Left renal pelvis (tissue), 4 donors: ENCODE data around the gene ROR1. TPM values are rescaled to one million over a fixed set of nuclear protein-coding genes. Genes with fewer than 3 reads are reported as not detected.

Experiments used
- DNase-seq, 4 donors: peaks; one replicate each; pipeline ENCODE4 v3.0.0-alpha.2; 2013; ENCODE audit warnings: low read depth in 4 of 4, low spot score in 3 of 4
- polyA plus RNA-seq, 4 donors: library from polyadenylated mRNA; unstranded; fragments of 120-200 nt; gene quantifications; one replicate each; pipeline ENCODE4 v1.2.1, GENCODE V29; 2013; ENCODE audit not compliant: insufficient read length in 4 of 4

The ROR1 gene
- polyA plus RNA-seq, 4 donors: 28.2 to 116 (median 39.3) TPM

- no peak for DNase-seq
Observed at GRCh38 chr1:63877021-63877767, 103.4 kb downstream of the ROR1 start.

- no peak for DNase-seq
Observed at GRCh38 chr1:63877816-63878215, 104.0 kb downstream of the ROR1 start.

GRCh38 chr1:63878932-63879331 is 105.1 kb downstream of the ROR1 start:
- no peak for DNase-seq

- no peak for DNase-seq
Observed at GRCh38 chr1:63880958-63881576, 107.2 kb downstream of the ROR1 start.

GRCh38 chr1:63882048-63882704 is 108.4 kb downstream of the ROR1 start:
- no peak for DNase-seq

GRCh38 chr1:63883494-63884235 is 109.8 kb downstream of the ROR1 start:
- DNase-seq: no peak

GRCh38 chr1:63884486-63884885 is 110.7 kb downstream of the ROR1 start:
- no peak for DNase-seq

GRCh38 chr1:63885899-63886298 is 112.1 kb downstream of the ROR1 start:
- DNase-seq: no peak

- no peak for DNase-seq
Observed at GRCh38 chr1:63886340-63886739, 112.5 kb downstream of the ROR1 start.

- no peak for DNase-seq
Observed at GRCh38 chr1:63887809-63888208, 114.0 kb downstream of the ROR1 start.

- DNase-seq: no peak
Observed at GRCh38 chr1:63888984-63889383, 115.2 kb downstream of the ROR1 start.

- no peak for DNase-seq
Observed at GRCh38 chr1:63890468-63890867, 116.7 kb downstream of the ROR1 start.

GRCh38 chr1:63891060-63891690 is 117.4 kb downstream of the ROR1 start:
- no peak for DNase-seq

GRCh38 chr1:63892632-63893395 is 119.0 kb downstream of the ROR1 start:
- DNase-seq: no peak

- DNase-seq: no peak
Observed at GRCh38 chr1:63893976-63894375, 120.2 kb downstream of the ROR1 start.

- DNase-seq: no peak
Observed at GRCh38 chr1:63894627-63895265, 120.9 kb downstream of the ROR1 start.

- no peak for DNase-seq
Observed at GRCh38 chr1:63896755-63897154, 122.9 kb downstream of the ROR1 start.

GRCh38 chr1:63898428-63899196 is 124.8 kb downstream of the ROR1 start:
- no peak for DNase-seq

- DNase-seq: no peak
Observed at GRCh38 chr1:63901094-63901493, 127.3 kb downstream of the ROR1 start.
